ENCODE results near the gene EIF3D.

DNA sequence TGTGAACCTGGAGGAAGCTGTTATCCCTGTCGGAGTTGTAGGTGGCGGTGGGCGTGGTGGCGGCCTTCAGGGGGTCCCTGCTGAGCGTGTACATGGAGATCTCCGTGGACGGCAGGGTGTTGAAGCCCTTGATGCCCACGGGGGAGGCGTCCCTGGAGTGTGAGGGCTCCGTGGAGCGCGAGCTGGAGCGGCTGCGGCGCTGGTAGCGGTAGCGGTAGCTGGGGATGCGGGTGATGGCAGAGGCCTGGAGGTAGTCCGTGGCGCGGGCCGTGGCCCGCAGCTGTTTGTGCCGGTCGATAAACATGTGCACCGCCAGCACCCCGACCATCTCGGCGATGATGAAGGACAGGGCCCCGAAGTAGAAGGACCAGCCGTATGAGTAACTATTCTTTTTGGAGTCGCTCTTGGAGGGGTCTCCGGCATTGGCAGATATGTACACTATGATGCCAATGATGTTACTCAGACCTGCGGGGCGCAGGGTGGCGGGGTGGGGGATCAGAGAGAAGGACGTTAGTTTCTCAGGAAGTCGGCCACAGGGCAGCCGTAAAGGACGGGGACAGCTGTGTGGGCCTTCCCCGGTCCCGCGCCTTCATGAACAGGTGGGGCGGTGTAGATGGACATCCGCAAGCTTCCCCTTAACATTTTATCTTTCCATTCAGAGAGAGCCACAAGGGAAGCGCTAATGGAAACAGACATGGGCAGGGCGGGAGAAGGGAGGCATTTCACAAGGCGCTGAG, 35.6 kb upstream of the EIF3D start:
- TF ChIP-seq, protein P1, sequence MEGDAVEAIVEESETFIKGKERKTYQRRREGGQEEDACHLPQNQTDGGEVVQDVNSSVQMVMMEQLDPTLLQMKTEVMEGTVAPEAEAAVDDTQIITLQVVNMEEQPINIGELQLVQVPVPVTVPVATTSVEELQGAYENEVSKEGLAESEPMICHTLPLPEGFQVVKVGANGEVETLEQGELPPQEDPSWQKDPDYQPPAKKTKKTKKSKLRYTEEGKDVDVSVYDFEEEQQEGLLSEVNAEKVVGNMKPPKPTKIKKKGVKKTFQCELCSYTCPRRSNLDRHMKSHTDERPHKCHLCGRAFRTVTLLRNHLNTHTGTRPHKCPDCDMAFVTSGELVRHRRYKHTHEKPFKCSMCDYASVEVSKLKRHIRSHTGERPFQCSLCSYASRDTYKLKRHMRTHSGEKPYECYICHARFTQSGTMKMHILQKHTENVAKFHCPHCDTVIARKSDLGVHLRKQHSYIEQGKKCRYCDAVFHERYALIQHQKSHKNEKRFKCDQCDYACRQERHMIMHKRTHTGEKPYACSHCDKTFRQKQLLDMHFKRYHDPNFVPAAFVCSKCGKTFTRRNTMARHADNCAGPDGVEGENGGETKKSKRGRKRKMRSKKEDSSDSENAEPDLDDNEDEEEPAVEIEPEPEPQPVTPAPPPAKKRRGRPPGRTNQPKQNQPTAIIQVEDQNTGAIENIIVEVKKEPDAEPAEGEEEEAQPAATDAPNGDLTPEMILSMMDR (IDR thresholded peaks at IDR 0.05; ENCODE audit: low read length) = no peak
- no peak for TF ChIP-seq EZH2 (IDR thresholded peaks at IDR 0.05; ENCODE audit: borderline replicate concordance, low read length)

Measured in OCI-LY1 (cell line).